RPMI8226 (cell line): Measurements from ENCODE around the gene LRRC46.

Experiments
- DNase-seq: peaks from one replicate; pipeline ENCODE4 v3.0.0-alpha.2; 2015

LRRC46 gene

DNA sequence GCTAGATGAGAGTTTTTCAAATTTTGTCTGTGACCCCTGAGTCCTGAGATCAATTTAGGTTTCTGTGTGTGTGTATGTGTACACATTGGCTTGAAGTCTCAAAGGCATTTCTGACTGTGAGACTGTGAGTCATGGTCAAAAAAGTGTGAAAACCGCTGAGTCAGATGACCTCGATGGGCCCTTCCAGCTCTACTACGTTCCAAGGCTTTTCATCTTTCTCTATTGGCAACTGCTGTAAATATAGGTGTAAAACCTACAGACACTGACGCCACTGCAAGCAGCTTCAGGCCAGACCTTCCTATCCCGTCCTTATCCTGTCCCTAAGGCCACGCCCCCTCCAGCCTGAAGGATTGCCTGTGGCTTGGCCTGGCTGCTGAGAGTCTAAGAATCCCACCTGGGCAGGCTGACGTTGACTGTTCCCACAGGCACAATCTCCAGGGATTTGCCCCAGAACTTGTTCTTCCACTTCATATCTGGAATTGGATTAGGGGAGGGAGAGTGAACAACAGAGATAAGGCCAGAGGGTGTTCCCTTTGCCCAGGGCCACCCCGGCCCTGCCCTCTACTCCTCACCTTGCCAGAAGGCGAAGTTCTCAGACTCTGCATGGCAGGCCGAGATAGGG lies 21.2 kb upstream of the LRRC46 start:
- DNase-seq = no peak

DNA sequence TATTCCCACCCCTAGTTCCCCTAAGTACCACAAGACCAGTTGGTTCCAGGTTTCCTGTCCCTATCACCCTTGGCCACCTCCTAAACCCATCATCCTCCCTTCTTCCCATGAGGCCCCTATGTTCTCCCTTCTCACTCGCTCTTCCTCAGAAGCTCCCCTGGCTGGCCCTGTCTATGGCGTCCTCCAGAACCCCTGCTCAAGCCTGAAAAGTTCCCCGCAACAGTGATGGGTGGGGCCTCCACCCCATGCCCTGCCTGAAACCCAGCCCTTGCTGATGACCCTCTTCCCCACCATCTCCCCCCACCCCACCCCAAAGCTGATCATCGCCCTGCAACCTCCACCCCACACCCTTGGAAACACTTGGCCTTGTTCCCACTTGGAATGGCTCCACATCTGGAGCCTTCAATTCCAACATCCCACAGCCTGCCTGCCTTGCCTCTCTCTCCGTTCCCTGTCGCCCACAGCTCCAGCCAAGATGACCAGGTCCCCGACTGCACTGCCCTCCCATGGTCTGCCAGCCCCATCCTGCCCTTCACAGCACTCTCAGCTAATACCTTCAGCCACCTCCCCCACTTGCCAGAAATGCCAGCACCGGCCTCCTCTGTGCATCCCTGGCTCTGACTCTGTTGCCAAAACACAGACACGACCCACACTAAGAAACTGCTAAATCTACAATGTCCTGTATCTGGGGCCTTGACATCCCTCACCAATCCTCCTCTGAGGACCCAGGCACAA lies 20.4 kb upstream of the LRRC46 start:
- no peak for DNase-seq

DNA sequence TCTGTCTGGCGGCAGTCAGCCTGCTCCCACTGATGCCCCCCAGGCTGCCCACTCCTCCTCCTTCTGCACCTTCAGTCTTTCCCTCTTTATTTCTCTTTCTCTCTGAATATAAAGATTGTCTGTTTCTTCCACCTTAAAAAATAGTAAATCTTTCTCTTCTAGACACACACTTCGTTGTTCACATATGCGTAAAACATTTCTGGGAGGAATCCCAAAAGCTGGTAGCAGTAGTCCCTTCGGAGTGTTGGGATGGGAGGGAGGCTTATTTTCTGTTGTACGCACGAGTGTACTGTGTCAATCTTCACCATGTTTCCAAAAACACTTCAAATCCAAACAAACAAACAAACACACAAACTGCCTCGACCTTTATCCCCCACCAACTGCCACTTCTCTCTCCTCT lies 19.8 kb upstream of the LRRC46 start:
- DNase-seq = no peak

DNA sequence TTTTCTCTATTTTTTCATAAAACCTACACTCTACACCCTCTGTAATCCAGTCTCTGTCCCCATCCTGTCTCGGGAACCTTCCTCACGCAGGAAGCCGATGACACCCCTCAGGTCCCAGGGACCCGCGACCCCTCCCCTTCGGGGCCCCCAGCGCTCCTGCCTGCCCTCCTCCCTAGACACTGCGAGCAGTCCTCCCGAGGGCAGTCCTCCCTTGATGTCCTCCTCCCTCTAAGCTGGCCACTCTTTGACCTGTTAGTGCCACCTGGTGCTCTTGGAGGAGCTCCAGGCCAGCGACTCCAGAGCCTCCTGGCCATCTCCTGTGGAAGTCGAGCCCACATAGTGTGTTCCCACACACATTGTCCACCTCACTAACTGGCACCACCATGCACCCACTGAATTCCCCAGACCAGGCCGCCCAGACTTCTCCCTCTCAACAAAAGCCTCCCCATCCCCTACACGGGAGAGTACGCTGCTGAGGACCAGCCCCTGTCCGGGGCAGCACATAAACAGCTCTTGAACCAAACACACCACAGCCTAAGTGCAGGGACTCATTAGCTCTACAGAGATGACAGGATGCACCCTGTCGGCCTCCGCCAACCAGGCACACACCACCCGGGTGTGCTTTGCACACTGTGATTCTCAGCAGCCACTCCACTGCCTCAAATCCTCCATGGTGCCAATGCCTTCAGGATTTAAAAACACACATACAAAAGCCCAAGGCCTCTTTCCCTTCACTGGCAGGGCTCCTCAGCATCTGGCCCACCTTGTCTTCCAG lies 19.1 kb upstream of the LRRC46 start:
- no peak for DNase-seq

DNA sequence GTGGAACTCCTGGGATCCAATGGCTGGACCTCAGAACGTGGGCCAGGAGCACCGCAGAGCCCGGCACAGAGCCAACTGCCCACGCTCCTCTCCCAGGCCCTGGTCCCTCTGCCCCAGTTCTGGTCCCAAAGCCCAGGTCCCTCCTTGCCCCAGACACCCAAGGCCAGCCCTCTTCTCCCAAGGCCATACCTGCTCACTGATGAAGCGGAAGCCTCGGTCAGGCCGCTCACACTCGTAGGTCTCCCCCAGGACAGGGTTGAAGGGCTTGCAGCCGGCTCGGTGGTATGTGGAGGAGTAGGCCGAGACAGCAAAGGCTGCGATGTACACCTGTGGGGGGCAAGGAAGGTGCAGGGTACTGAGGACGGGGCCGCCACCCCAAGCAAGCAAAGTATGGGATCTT lies 18.4 kb upstream of the LRRC46 start:
- DNase-seq = no peak

DNA sequence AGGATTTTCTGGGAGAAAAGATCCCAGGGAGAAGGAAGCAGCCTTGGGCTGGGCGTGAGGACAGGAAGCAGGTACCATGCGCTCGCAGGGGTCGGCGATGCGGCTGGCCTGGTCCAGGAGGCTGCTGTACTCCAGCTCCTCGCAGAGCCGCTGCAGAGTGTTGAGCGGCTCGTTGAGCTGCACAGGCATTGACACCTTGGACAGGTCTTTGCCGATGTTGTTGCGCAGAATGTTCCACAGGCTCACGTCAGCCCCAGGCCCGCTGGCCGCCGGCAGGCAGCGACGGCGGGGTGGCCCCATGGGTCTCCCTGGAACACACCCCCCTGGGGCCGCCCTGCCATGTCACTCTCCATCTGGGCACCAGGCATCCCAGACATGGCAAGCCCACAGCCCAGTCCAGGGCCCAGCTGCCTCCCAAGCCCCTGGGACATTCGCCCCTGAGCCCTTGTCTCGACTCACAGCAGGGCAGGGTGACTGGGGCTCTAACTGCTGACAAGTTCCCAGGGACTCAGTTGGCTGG lies 17.9 kb upstream of the LRRC46 start:
- DNase-seq = no peak

DNA sequence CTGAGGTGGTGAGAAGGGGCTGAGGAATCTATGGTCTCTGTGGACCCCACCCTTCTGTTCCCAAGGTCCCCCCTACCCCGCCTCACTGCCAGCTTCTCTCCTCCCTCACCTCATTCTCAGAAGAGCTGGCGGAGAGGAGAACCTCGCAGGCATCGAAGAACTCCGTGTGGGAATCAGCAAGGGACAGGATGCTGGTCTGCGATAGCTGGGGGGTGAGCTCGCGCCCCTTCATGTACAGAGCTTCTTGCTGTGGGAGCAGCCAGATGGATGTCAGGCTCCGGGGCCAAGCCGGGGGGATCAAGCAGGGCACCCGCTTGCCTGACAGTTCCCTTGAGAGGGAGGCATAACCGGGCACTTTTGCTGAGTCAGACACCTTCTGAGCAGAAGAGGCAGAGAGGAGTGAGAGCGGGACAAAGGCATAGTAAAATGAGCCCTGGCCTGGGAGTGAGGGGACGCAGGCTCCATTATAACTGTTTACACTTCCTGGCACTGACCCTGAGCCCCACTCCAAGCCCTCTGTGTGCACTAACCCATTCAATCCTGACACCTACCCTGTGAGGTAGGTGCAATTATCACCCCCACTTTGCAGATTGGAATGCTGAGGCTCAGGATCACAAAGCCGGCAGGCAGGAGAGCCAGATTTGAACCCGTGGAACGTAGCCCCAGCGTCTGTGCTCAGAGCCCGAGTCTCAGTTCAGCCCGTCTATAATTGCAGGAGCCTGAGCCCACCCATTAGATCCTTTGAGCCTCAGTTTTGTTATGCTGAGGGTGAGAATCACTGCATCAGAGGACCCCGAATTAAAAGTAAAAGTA lies 16.2 kb upstream of the LRRC46 start:
- no peak for DNase-seq

DNA sequence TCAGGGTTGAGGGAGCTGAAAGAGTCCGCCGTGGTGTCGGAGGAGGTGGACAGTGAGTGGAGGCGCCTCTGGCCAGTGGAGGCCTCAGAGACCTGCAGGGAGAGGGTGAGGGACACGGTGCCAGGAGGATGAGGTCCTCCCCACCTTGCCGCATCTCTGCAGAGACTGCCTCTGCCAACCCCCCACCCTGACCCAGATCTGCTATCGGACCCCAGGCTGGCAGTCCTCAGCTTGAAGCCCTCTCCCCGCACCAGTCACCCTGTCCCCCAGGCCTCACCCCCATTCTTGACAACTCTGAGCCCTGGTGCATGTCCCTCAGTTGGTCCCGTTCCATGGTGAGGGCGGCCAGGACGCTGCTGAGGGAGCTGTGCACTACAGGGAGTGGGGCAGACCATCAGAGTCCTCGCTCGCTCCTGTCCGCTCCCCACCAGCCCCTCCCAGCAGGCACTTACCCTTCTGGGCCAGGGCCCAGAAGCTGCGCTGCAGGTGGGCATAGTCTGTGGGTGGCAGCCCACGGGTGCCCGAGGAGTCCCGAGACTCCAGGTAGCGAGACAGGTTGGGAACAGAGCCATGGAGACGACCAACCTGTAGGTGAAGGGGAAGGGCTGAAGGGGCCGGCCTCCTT lies 15.2 kb upstream of the LRRC46 start:
- DNase-seq = no peak

DNA sequence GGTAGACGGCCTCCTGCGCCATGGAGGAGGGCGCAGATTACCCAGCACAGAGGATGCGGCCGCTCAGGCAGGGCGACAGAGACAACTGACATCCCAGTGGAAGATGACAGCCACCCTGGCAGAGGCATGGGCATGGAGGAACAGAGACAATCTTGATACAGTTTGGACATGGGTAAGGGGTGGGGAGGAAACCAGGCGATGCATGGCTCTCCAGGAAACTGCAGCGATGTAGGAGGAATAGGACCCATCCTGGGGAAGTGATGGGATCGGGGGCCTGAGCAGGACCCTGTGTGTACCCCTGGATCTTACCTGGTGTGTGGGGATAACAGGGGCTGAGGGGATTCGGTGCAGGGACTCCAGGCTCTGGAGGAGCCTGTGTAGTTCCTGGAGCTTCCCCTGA lies 14.5 kb upstream of the LRRC46 start:
- no peak for DNase-seq

DNA sequence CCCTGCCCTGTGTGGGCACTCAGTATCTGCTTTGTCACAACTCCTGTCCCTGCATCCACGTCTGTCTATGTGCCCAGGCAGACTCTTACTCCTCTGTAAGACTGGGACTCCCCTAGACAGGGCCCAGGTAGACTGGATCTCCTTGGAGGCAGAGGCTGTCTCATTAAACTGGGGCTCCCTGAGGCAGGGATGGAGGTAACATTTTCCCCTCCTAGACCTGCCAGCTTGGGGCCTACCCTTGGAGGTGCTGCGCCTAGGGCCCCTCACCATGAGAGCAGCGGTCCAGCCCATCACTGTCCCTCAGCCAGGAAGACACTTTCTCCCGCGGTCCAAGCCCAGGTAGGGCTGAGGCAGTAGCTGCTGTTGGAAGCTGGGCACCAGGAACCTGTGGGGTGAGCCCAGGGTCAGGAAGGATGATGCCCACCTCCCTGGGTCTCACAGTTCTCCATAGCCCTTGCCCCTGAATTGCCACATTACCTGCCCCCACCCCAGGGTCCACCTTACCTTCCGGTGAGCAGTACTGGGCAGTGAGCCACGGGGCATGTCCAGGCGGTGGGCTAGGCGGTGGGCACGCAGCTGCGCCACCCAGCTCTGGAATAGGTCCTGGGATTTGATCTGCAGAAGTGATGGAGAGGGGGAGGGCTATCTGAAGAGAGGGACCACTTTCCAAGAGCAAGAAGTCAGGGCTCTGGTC lies 13.3 kb upstream of the LRRC46 start:
- no peak for DNase-seq

DNA sequence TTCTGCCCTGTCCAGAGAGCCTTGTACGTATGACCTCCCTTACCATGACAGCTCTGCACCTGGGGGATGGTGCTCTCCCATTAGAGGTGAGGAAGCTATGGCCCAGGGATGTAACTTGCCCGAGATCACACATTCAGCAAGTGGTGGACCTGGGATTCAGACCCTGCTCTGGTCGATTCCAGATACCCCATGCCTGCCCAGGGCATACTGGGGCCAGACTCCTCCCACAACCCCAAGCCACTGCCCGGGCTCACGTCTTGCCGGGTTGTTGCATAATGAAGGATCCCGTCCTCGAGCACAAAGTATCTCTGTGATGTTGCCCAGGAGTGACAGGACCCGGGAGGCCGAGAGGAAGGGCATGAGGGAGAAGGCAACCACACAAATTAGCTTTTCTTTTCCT lies 12.0 kb upstream of the LRRC46 start:
- DNase-seq = no peak

DNA sequence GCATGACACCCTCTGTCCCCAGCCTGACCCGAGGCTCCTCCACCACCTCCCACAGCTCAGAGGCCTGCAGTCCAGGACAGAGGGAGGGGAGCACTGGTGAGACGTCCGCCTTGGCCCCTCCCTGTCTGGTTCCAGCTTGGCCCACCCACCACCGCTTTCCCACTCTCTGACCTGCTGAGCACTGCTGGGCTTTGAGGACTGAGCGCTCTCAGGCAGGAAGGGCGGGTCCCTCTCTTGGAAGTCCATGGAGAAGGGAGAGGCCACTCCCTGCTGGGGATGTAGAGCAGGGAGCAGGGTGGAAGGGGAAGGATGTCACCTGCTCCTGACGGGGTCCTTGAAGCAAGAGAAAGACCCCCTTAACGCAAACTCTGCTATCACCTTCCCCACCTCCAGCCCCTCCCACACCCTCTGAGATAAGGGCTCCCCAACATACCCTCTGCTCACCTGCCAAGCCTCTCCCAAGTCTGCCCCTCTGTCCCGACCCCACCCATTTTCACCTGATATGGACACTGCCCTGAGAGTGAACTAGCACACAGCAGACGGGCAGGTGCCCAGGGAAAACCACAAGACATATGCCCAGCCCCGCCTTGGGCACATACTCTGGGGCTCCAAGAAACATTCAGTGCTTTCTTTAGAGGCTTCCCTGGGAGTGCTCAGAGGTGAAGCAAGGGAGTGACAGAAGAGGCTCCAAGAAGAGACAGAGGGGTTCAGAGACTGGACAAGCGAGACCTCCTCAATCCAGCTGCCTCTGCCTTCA lies 11.3 kb upstream of the LRRC46 start:
- peak; percentile 37 for DNase-seq

DNA sequence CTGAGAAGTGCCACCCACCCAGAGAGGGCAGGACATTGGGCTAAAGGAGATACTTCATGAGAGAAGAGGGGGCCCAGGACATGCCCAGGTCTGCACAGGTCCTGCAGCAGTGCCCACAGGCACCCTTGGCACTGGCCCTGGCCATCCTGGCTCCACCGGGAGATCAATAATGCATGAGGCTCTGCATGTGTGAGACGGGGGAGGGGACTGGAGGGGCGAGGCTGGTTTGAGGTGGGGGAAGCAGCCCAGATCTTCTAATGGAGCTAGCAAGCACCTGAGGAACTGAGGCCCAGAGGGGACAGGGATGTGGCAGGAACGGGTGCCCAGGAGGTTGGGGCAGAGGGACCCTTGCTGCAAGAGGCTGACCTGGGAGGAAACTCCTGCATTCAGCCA lies 10.4 kb upstream of the LRRC46 start:
- no peak for DNase-seq

DNA sequence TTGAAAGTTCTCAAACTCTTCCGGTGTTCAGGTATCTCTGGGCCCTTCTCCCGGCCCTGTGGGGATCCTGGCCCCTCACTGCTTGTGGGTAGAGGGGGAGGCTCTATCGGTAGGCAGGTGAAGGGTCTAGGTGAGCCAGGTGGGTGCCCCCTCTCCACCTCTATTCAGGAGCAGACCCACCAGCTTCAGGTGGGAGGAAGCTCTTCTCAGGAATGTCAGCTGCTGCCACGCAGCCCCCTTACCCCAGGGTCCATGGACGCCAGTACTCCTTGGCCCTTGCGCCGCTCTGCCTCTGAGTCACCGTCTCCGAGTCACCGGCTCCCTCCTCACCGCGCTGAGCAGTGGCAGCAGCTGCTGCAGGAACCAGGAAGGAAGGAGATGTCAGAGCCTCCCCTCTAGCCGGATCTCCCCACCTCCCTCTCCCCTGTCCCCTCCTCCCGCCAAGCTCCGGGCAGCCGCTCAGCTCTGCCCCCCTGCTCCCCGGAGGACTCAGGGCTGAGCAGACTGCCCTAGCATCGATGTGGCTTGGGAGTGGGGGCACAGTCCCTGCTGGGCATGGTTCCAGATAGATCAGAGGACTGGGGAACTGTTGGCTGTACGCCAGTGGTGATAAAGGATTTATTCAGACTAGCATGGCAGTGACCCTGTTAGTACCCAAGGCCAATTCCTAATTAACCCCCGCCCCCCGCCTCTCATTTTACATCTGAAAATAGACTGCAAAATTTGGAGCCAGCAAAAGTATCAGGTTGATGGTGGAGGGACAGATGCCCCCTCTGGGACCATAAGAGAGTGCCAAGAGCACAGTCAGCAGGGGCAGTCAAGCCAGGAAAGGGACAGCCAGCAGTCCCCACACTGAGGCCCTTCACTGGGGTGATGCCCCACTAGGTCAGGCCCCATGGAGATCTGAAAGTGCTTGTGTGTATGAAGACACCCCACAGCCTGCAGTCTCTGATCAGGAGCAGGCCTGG lies 9.8 kb upstream of the LRRC46 start, which contains the start of gene OSBPL7:
Gene OSBPL7, minus strand, starts transcription at position 371 of the 968 bp plus-strand sequence. CDS start 1,516 bp downstream, outside the sequence.
- DNase-seq = peak; percentile 87

DNA sequence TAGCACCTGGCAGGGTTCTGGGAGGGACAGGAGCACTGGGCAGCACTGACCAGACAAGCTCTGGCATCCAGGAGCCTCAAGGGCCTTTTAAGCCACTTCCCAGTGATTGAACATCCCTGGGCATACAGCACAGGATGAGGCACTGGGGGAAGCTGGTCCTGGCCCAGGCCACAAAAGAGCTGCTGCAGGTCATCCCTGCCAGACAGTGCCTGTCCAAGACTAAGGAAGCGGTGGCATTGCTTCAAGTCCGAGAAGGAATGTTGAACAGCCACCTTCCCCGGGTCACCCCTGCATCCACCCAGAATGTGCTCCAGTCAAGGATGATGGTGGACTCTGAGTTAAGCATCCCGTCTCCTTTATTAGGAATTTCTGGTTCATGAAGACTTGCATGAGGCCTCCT lies 8.7 kb upstream of the LRRC46 start:
- no peak for DNase-seq

DNA sequence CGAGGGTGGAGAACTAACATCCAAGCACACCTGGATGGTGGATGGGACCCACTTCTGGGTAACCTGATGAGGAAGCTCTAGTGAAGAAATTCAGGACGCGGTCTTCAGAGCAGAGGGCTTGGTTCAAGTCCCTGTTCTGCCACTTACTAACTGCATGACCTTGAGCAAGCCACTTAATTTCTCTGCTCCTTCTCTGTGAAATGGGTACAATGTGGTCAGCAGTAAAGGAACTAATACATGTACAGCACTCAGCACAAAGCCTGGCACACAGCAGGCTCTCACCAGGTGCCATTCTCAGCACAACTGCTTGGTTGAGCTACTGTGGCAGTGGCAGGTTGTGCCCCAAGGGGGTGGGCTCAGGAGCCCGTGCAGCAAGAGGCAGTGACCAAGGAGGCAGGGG lies 8.0 kb upstream of the LRRC46 start:
- no peak for DNase-seq

DNA sequence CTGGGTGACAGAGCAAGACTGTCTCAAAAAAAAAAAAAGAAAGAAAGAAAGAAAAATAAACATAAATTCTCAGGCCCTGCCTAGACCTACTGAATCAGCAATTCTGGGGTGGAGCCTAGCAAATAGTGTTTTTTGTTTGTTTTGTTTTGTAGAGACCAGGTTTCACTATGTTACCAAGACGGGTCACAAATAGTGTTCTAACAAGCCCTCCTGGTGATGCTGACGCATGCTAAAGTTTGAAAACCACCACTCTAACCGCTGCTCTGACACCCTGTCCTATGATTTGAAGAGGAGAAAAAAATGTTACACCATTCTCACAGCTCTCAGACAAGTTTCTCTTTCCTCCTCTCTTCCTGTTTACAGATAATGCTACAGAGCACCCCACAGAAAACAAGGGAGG lies 1.6 kb upstream of the LRRC46 start:
- DNase-seq = no peak

DNA sequence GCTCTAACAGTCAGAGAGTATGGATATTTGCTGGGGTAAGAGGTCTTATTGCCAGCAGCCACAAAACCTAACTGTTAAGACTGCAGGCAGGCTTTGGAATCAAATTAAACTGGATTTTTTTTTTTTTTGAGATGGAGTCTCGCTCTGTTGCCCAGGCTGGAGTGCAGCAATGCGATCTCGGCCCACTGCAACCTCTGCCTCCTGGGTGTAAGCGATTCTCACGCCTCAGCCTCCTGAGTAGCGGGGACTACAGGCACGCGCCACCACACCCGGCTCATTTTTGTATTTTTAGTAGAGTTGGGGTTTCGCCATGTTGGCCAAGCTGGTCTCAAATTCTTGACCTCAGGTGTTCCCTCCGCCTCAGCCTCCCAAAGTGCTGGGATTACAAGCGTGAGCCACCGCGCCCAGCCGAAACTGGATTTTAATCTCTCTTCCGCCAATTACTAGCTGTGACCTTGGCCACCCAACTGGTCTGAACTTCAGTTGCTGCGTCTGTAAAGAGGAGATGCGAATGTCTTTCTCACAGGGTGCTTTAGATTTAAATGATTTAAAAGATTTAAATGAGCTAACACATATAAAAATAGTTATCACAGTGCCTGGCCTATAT lies 971 bp upstream of the LRRC46 start:
- no peak for DNase-seq

DNA sequence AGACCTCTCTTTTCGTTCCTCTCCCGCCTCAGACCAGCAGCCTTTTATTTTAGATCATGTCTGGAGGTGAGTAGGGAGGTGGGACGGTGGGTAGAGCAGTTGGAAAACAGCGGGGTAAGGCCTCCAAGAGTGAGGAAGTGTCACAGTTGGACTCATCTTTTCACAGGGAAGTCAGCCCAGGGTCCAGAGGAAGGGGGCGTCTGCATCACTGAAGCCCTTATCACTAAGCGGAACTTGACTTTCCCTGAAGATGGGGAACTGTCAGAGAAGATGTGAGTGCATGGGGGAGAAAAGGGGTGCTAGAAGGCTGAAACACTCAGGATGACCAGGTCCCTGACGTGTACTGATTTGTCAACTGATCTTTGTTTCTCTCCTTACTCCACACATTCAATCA lies 461 bp downstream of the LRRC46 start:
- no peak for DNase-seq
